GM19025 (cell line): ENCODE data around the gene TMEM109.

Experiments used
- ATAC-seq: cut with Tn5 transposase; IDR thresholded peaks from one replicate; pipeline ENCODE4 v1.9.1; 2021; ENCODE audit warnings: mild to moderate bottlenecking, low read depth, moderate library complexity; ENCODE audit not compliant: unreplicated experiment

TMEM109 gene

DNA sequence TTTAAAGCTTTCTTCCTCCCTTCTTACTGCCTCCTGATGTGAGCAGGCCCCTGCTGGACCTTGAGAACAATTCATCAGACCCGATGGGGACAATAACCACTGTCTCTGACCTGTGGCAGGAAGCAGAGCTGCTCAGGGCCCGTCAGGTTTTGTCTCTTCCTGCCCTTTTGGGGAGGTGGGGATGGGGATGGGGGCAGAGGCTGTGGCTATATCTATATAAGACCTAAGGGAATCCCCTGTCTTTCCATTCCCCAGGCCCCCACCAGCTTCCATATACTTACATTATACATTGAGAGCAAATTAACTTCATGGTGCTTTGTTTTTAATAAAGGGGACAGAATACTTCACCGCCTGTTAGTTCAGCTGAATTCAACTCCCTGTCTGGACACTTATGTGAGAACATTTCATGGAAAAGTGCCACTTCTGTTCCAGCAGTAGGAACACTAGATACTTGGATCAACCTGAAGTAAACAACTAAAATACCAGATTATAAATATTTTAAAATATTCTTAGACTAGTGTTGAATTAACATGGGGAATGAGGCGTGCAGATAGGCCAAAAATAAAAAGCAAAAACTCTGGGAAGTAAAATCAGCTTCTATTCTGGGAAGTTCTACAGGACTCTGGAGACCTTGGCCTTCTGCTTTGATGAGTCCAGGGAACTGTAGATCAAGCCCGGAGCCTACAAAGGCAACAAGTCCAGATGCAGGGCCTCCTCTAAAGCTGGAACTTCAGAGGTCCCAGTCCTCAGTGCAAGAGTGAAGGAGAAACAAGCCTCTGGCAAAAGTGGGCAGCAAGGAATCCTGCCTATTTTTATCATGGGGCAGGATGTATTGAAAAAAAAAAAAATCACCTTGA lies 35.5 kb upstream of the TMEM109 start:
- ATAC-seq = no peak

GRCh38 chr11:60879104-60879503 lies 34.9 kb upstream of the TMEM109 start:
- ATAC-seq = no peak

DNA sequence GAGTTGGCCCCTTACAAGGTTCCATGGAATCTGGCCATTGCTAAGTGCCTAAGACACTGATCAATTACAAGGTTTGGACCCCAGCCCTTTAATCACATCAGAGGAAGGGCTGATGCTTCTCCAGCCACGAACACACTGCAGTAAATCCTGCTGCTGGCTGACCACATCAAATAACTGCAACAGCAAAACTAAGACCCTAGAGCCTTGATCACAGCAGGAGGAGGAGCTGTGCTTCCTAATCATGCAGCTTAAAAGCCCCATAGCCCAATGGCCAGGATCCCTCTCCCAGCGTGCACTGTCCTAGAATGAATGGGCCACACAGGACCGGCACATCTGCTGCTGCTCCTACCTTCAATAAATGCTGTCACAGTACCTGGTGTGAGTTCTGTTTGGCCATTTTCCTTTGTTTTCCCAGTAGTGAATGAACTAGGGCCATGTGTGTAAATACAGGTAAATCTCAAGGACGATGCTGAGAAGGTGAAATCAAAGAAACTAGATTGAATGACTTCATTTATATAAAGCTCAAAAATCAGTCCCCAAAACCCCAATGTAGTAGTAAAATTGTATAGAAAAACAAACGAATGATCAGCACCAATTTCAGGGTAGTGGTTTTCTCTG lies 33.9 kb upstream of the TMEM109 start:
- ATAC-seq = no peak

- ATAC-seq = no peak
These were observed 33.2 kb upstream of the TMEM109 start for GRCh38 chr11:60880643-60881282.

GRCh38 chr11:60887556-60887955 lies 26.4 kb upstream of the TMEM109 start:
- ATAC-seq = no peak

GRCh38 chr11:60889869-60890311 lies 24.1 kb upstream of the TMEM109 start:
- ATAC-seq = no peak

DNA sequence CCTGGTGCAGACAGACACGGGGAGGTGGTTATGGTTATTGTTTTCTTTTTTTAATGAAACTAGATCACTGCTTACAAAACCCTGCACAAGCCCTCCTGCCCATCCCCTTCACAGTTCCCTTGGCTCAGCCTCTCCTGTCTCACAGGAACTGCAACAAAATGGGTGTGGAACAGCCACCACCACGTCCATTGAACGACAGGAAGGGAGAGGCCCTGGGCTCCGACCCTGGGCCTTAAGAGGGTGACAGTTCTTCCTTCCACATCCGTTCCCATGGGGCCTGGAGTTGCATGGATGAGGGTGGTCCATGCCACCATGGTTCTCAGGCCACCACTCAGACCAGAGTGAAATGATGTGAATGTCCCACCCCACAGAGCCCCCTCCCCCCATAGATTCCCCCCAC lies 23.3 kb upstream of the TMEM109 start:
- no peak for ATAC-seq

DNA sequence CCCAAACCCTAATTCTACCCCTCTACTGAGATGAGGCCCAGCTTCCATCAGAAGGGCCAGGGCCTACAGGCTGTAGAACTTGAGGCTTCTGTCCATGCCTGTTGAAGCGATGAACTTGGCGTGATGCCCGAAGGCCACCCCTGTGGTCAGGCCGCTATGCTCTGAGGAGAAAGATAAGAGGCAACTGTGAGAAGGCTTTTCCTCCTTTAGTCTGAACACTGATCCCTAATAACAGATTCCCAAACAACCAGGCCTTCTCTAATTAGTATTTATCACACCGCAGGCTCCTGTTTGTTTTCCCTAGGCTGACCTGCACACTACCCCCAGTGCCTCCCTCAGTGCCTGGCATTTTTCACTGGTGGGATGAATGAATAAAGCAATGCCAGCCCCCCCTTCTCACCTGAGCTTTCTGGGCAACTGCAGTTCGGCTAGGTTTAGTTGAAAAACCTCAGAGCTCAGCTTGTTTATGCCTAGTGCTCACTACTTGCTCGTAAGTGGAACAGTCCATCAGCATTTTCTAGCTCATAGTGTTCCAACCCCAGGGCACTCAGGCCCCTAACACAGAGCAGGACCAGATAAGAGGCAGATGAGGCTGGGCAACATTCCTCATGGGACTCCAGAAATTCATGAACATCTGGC lies 22.7 kb upstream of the TMEM109 start:
- no peak for ATAC-seq

GRCh38 chr11:60895687-60896086 lies 18.3 kb upstream of the TMEM109 start:
- ATAC-seq = no peak

DNA sequence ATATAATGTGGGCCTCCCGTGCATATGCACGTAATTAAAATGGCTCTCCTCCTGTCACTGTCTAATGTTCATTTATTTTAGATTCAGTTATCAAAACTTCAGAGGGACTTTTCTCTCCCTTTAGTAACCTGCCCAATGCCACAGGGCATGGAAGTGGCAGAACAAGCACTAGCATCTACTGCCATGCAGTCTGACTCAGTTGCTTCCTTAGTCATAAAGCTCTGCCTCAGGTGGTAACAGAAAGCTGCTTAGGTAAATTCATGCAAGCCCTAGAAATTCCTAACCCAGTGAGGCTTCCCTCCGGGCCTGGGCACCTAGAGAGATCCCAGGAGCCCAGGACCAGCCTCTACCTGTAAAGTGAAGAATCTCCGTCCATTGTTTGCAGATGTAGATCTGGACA lies 16.5 kb upstream of the TMEM109 start:
- no peak for ATAC-seq

- no peak for ATAC-seq
These were observed 14.7 kb upstream of the TMEM109 start for GRCh38 chr11:60899046-60899936.

DNA sequence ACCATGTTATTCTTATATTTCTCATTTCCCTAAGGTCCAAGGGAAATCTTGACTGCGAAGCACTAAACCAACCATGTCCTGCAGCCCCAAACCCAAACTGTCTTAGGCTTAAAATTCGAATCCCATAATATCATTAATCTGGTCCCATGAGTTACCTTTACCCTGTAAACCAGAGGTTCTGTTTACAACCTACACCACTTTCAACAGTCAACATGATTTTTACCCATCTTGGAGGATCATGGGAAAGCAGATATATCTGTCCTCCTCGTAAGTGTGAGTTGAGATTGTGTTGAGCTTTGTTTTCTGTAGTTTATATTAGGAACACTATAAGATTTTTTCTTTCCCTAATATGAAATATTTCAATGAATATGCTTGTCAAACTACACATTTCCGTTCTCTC lies 14.0 kb upstream of the TMEM109 start:
- ATAC-seq = no peak

DNA sequence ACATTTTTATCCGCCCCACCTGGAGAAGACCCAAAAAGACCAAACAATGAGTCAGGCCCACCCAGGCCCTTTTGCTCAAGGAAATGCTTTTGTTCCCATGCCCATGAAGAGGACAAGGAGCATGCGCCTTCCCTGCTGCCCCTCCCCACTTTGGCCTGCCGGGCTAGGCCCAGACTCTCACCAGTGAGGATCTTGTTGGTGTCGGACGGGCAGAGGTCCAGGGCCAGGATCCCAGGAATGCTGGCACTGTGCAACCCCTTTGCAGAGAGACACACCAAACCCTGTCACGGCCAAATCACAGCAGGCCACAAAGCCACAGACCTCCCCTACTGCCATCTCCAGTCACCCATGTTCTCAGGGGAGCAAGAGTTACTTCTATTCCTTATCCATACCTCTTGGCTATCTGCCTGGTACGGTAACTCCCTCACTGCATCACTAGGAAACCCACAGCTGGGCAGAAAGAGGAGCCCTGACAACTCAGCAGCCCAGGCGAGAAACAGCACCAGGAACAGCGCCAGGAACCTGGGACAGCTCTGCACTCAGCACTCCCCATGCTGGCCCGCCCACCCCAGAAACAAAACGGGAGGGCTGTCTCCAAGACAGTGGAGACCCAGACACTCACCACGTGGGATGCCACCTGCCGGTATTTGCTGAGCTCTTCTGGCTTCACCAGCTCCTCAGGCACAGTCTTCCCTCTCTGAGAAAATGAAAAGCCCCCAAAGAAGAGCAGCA lies 13.1 kb upstream of the TMEM109 start:
- ATAC-seq = no peak

DNA sequence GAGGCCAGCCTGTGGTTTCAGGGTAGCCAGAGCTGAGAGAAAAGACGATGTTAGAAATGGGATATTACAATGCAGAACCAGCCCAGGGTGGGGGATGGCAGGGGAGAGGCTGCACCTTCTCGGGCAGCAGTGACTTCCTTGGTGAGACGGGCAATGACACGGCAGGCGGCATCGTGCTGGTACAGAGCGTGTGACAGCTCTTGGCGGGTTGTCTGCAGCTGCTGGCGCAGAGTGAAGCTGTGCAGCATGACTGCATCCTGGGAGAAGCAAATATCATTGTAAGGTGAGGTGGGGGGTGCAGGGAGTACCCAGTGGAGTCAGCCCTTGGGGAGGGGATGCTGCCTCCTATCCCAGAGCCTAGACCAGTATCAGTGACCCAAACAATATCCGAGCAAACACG lies 11.3 kb upstream of the TMEM109 start:
- no peak for ATAC-seq

GRCh38 chr11:60905047-60905446 lies 8.9 kb upstream of the TMEM109 start:
- no peak for ATAC-seq

GRCh38 chr11:60905551-60906113 lies 8.3 kb upstream of the TMEM109 start:
- no peak for ATAC-seq

GRCh38 chr11:60906132-60906972 lies 7.6 kb upstream of the TMEM109 start, which contains the start of gene PRPF19:
Gene PRPF19 (minus strand): TSS chr11:60906585. CDS start chr11:60906382, 203 bp downstream.
- ATAC-seq = peak; percentile 69

DNA sequence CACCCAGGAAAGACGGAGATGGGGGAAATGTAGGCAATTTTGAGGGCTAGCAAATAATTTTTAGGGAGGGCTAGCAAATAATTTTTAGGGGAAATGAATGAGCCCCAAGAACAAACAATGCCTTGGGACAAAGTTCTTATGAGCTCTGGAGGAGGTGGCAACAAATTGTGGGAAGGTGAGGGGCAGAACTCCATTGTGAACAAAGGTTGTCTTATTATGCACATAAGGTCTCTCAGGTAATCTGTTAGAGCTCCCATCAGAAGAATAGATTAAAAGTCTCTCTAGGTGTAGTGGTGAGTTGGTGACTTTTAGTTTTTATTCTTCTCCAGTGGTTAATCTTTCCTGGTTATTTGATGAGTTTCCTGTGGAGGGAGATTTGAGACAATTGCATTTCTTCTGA lies 5.2 kb upstream of the TMEM109 start:
- no peak for ATAC-seq
